ENCODE data around the gene PTGR3.

GRCh38 chr18:75218065-75218923 is 9.4 kb upstream of the PTGR3 start:
- TF ChIP-seq CTCF (IDR thresholded peaks at IDR 0.05 in 8 of 11, conservative IDR thresholded peaks at IDR 0.05 in 3 of 11) (no peak), POLR2AphosphoS5 (IDR thresholded peaks at IDR 0.05) (no peak), POLR2A (IDR thresholded peaks at IDR 0.05) (no peak)
